ENCODE measurements around the gene SLC49A4.

SLC49A4 gene

DNA sequence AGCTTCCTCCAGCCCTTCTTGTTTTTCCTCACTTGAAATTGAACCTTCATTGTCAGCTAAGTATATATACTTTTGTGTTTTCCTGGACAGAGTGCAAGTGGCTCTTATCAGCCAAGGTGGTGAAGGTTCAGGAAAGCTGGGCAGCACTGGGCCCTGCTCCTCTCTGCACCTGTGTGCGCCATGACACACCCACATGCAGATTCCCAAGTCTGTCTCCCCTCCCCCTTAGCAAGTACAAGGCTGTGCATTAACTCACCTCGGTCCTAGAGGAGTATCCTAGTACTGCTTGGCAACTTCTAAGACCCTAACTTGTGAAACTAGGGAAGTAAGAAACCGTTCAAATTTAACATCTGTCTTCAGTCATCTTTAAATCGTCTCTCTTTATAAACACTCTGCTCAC is 85.8 kb downstream of the SLC49A4 start:
- H3K27ac ChIP-seq = no peak overlapping the region
- TF ChIP-seq, protein P1, sequence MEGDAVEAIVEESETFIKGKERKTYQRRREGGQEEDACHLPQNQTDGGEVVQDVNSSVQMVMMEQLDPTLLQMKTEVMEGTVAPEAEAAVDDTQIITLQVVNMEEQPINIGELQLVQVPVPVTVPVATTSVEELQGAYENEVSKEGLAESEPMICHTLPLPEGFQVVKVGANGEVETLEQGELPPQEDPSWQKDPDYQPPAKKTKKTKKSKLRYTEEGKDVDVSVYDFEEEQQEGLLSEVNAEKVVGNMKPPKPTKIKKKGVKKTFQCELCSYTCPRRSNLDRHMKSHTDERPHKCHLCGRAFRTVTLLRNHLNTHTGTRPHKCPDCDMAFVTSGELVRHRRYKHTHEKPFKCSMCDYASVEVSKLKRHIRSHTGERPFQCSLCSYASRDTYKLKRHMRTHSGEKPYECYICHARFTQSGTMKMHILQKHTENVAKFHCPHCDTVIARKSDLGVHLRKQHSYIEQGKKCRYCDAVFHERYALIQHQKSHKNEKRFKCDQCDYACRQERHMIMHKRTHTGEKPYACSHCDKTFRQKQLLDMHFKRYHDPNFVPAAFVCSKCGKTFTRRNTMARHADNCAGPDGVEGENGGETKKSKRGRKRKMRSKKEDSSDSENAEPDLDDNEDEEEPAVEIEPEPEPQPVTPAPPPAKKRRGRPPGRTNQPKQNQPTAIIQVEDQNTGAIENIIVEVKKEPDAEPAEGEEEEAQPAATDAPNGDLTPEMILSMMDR (conservative IDR thresholded peaks at IDR 0.05) = no peak

DNA sequence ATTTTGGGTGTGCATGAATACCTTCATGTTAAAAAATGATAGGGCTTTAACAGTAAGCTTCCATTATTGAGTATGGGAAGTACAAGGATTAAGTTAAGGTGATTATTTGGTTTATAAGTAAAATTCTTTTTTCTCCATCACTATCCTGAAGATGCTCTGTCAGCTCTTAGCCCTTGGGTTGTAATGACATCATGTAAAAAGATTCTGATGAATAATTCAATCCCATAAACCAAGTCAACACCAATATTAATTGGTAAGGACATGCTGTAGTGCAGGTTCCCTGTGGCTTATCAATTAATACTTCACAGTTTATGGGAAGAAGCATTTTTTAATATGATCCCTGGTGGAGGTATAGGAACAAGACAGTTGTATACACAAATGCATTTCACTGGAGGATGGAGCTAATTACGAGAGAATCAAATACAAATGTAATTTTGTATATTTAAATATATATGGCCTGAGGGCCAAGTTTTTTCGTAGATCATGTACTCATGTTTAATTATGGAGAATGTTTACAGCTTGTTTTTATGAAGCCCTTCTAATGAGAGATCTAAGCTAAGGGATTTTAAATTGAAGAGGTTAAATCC is 87.6 kb downstream of the SLC49A4 start:
- TF ChIP-seq, protein P1 (conservative IDR thresholded peaks at IDR 0.05) = no peak
- H3K27ac ChIP-seq = no peak overlapping the region

DNA sequence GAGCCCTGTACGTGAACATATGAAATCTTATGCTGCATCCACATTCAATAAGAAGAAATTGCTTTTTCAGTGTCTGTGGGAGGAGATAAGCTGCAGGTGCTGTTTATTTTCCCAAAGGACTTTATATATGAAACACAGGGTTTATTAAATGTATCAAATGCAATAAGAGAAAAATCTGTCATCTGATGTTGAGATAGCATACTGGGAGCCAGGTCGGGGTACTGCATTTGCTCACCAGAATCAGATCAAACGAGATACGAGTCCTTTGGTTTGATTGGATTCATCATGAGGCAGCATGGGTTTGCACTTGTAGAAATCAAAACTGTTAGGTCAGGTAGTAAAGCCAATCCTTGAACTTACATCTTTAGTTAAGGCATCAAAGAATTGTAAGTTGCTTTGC is 91.4 kb downstream of the SLC49A4 start:
- no peak overlapping the region for H3K27ac ChIP-seq
- TF ChIP-seq, protein P1 (conservative IDR thresholded peaks at IDR 0.05) = no peak

DNA sequence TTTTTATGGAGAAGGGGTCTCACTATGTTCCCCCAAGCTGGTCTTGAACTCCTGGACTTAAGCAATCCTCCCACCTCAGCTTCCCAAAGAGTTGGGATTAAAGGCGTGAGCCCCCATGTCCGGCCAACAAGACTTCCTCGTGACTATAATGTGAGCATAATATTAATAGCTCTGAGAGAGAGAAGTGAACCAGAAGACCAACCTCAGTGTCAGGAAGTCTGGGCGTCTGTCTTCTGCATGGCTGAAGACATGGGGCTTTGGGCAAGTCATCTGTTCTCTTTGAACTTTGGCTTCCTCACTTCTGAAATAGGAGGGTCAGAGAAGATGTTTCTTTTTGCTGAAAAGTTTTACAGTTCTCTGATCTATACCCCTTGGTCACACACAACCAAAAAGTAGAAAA is 92.1 kb downstream of the SLC49A4 start:
- TF ChIP-seq, protein P1 (conservative IDR thresholded peaks at IDR 0.05) = no peak
- no peak overlapping the region for H3K27ac ChIP-seq

DNA sequence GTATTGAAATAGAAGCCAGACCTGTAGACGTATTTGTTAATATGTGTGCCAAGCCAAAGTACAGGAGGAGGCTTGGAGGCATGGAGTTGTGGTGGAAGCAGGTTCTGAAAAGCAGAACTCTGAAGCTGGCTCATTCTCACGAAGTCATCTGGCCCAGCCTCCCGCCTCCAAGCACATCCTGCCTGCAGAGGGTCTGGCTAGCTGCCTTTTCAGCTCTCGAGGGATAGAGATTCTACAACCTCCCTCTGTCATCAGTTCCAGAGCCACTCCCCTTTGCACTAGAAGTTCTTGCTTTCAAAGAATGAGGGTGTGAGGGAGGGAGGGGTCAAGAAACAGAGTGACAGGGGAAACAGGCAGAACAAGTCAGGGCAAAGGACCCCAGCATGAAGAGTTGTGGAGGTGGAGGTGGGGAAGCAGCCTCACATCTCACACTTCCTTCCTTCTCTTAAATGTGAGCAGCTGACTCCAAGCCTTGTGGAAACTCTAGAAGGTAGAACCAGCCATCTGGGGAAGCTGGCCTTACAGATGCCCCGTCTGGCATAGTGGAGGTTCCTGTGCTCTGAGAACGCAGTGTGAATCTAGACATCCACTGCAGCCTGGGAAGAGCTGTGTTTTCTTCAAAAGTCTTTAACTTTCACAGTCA is 95.3 kb downstream of the SLC49A4 start:
- H3K27ac ChIP-seq = no peak overlapping the region
- TF ChIP-seq, protein P1 (conservative IDR thresholded peaks at IDR 0.05) = no peak

DNA sequence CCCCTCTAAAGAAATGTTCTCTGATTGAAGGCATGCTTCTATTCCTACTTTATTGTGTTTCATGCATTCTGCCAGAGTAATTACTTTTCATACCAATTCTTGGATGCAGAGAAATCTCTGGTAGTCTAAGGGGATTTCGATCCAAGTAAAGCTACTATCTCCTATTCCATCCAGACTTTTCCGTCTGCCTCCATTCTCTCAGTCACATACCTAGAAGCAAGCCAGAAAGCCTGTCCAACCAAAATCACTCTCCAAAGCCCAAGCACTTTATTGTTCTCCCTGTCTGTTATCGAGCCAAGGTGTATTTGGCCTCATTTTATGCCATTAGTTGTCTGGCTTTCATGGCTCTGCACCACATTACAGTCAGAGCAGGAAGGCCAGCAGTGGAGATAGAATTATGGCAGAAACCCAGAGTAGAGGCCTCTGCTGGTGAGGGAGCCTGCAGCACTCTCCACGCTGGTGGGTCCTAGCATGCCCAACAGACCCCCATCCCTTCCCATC is 95.9 kb downstream of the SLC49A4 start:
- TF ChIP-seq, protein P1 (conservative IDR thresholded peaks at IDR 0.05) = no peak
- no peak overlapping the region for H3K27ac ChIP-seq

DNA sequence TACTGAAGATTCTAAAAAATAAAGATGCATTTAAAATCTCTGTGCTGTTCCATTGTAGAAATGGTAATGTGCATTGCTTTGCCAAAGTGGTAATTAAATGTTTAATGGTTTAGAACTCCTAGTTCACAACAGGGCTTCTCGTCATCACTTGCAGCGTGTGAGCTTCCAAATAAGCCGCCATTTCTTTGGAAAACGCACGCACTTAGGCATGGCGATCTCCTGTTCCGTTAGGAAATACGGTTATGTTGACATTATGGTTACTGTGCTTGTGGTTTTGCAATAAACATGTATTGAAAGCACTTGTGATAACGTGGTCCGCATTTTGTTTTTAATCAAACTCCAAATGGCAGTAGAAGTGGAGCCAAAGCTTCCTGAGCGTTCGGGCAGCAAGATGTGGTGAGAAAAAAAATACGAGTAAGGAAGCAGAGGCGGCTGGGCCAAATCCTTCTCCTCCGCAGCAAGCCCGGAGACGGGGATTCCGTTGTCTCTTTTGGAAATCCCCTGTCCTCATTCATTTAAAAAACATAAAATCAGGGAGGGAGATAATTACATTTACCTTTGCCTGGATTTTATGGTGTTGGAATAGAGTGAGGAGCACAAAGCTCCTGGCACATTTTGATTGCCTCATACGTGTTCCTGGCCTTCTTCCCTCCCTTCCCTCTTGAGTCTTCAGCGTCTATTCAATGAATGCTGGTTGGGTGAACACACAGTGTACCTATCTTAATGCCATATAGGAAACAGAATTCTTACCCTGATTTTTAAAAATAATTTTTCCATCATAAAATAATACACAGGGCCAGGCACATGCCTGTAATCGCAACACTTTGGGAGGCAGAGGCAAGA is 97.5 kb downstream of the SLC49A4 start:
- TF ChIP-seq, protein P1 (conservative IDR thresholded peaks at IDR 0.05) = no peak
- H3K27ac ChIP-seq = no peak overlapping the region

Data from VCaP (cell line).